NCI-H2107 (cell line): ENCODE results near the gene PRKCE.

Experiments
- DNase-seq: peaks from one replicate; lab custom pipeline; 2025; lab: John Stamatoyannopoulos, UW

PRKCE gene

GRCh38 chr2:45965871-45966498 lies 314.5 kb downstream of the PRKCE start:
- no peak for DNase-seq

- DNase-seq, result no peak
Measured at GRCh38 chr2:45968946-45969584, 317.6 kb downstream of the PRKCE start.

DNA sequence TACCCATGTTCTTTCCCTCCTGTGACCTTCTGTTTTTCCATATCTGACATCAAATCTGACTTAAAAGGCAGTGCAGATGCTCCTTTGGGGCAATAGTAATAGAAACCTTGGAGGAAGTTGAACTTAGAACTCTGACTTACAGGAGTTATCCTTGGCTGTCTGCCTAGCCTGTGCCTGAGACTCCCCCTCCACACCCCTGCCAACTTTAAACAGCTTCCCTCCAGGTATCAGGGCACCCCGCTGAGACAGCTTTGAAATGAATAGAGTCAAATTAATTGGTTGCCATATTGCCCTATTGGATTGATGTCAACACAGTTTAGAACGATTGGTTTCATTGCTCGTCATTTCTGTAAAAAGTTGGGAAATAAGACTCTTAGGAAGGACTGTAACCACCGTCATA lies 322.0 kb downstream of the PRKCE start:
- DNase-seq, result no peak

DNA sequence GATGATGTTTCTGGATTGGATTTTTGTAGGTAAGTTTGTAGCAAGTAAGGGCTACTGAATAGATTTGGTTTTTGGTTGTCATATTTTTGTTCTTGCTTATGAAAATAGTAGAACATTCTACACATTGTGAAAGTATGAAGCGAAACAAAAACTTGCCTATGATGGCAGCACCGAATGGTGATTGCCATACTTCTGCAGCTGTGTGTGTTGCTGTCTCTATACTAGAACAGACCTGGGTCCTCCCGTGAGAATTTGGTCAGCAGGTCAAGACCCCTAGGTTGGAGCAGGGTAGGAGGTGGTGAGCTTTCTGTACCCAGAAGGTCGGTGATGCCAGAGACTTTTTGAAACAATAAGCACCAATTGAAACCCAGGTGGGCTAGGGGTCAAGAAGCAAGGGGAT lies 322.6 kb downstream of the PRKCE start:
- DNase-seq, result no peak

DNA sequence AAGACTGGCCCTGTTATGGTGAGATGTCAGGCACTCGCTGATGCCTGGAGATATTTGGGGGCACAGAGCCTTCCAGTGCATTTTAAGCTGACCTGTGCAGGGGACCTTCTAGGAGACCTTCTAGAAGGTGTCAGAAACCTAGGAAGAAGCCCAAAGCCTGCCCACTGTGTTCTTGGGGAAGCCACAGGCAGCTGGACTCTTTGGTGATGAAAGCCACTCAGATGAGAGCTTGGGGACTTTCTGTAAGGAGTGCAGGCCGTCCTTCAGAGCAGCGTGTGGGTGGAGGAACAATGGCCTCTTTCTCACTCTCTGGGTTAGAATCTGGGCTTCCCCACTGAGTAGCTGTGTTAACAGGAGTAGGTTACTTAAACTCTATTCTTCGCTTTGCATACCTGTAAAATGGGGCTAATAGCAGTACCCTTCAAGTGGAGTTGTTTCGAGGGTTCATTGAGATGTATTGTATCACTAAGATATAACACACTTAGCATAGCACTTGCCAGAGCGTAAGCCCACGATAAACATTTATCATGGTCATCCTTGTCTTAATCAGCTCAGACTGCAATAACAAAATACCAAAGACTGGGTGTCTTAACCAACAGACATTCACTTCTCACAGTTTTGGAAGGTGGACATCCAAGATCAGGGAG lies 323.4 kb downstream of the PRKCE start:
- no peak for DNase-seq

- no peak for DNase-seq
Measured at GRCh38 chr2:45975752-45976517, 324.5 kb downstream of the PRKCE start.

DNA sequence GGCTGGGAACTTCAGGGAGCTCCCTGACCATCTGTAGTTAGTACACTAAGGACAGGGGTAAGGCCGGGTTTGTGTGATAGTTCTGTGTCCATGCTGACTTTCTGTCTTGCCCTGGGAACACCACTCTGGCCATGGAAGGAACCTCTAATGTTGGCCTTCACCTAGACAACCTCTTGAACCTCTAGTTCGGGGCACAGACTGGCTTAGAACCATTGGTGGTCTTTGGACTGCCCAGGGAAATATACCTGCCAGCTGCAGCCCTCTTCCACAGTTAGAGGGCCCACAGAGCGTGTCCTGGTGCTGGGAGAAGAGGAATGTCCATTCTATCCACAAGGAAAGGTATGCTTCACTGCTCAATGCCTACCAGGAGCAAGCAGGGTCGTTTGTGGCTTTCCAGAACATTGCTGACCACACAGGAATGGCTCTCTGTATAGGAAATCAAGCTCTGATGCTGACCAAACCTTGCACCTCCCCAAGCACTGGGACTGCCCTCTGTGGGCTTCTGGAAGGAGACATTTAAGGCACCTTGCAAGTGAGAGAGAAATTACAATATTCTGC lies 326.9 kb downstream of the PRKCE start:
- no peak for DNase-seq

- DNase-seq, result peak; percentile 53
Measured at GRCh38 chr2:45979065-45979464, 327.6 kb downstream of the PRKCE start.

- no peak for DNase-seq
Measured at GRCh38 chr2:45980161-45980865, 328.8 kb downstream of the PRKCE start.

DNA sequence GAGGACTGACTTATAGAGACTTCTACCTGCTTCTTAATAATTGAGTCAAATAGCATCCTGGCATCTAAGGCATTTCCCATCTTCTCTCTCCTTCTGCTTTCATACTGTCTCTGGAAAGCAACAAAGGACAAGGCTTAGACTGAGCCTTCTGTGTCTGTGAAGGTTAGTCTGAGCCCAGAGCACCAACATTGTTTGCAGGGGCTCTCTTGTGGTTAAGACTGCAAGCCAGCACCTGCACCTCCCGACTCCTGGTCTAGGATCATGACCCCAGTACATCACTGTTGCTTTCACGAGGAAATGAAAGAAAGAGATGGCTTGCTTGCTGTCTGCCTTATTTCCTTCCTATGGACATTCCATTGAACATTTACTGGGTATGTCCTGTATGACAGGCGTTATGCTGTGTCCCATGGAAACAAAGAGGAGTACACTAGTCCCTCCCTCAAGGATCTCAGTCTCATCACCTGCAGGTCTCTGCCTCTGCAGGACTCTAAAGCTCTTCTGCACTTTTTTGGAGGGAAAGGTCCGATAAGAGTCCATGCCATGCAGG lies 330.0 kb downstream of the PRKCE start:
- DNase-seq, result no peak

DNA sequence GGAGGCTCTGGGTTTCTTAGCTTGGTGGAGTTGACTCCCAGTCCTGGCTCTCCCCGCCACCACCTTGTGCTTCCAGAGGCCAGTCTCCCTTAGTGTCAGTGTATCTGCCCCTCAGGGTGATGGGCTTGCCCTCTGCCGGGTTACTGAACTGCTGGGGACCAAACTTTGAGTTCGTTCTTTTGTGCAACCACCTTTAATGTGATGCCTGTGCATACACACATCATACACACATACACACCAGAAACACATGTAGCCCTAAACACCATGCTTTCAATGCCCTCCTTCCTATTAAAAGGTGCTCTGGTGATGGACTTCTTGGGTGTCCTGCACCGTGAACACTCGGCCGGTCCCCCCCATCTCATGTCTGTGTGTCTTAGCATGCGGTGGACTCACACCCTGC lies 330.6 kb downstream of the PRKCE start:
- DNase-seq, result no peak

DNA sequence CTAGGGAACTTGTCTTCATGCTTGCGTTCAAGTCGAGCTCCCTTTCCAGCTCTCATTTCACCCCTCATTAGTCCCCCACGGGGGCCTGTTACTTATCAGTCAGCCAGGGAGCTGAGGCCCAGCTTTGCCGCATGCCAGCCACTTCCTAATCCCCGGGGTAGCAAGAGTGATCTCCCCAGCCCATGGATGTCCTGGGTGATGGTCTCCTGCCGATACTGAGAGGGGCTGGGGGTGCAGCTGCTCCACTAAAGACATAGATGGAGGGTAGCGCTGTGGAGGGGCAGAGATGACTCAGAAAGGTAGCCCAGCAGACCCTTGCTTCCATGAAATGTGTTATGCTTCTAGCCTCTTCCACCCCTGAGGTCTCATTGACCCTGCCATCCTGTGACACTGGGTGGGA lies 331.7 kb downstream of the PRKCE start:
- no peak for DNase-seq

DNA sequence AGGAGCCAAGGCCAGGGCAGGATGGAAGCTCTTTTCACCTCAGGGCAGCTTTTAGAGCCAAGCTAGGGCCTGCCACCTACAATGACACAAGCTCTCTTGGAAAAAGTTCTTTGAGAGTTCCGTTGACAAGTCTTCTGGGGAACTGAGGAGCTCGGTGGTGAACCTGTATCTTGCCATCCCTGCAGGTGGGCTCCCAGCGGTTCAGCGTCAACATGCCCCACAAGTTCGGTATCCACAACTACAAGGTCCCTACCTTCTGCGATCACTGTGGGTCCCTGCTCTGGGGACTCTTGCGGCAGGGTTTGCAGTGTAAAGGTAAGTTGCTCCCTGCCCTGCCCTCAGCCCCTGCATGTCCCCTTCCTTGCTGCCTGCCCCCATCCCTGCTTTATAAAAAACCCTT lies 332.9 kb downstream of the PRKCE start:
- DNase-seq, result no peak

- DNase-seq, result no peak
Measured at GRCh38 chr2:45984896-45985473, 333.5 kb downstream of the PRKCE start.

DNA sequence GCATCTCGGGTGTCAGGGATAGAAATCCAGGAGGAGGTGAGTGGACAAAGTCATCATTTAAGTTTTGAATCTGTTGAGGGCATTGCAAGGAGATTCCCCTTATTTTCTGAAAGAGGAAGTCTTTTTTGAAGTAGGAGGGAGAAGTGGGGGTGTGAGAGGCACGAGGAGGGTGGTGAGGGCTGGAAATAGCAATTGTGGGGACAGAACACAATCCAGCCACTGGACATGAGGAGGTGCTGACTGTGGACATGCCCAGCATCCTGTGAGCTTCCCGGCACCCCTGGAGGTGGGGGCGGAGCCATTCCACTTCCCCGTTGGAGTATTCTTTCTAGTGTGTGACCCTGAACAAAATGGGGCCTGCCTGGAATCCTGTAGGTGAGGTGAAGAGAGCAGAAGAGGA lies 335.0 kb downstream of the PRKCE start:
- DNase-seq, result no peak

- no peak for DNase-seq
Measured at GRCh38 chr2:45987856-45988255, 336.4 kb downstream of the PRKCE start.

- DNase-seq, result peak; percentile 44
Measured at GRCh38 chr2:45988879-45989278, 337.4 kb downstream of the PRKCE start.

- DNase-seq, result no peak
Measured at GRCh38 chr2:45990131-45990530, 338.7 kb downstream of the PRKCE start.

GRCh38 chr2:45992021-45992740 lies 340.7 kb downstream of the PRKCE start:
- DNase-seq, result no peak

DNA sequence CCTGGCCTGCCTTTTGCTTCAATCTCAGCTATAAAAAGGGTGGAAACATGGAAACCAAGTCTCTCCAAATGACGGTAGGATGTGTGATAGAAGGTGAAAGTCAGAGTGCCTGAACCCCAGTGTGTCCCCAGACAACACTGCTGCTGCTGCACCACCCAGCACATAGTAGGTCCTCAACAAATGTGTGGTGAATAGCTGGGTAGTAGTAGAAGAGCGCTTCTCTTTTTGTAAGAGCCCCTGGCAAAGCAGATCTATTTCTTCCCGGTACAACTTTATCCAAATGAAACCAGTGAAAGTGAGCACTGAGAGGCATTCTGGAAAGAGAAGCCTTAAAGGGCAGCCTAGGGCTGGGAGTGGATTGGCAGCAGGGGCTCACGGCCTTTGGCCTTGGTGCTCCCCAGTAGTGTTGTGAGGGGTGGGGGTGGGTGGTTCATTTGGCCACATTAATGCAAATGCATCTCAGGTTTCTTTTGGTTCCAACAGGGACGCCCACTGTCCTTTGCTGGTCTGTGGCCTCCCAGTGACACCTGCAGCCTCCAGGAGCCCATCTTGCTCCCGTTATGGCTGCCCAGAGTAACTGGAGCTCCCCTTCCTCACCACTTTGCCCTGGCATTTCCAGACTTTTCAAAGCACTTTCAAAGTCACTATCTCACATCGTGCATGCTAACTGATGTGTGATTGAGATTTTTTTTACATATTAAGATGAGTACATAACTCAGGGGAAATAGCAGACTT lies 341.4 kb downstream of the PRKCE start:
- no peak for DNase-seq
